ENCODE data around the gene TPSB2. TPM values are rescaled to one million over a fixed set of nuclear protein-coding genes. Genes with fewer than 3 reads are reported as not detected.

Gene TPSB2
- total RNA-seq (2022; extraction: Qiagen RNA extraction; ENCODE audit: low read depth), result not detected in 5 replicates

GRCh38 chr16:1230084-1230470 lies at the start of gene TPSB2:
Gene TPSB2 (minus strand): TSS chr16:1230184. CDS start chr16:1229951, 233 bp downstream.

GRCh38 chr16:1255276-1256122 lies 25.5 kb upstream of the TPSB2 start, which contains the start of gene TPSD1:
Gene TPSD1 (plus strand): TSS chr16:1256069. CDS start chr16:1256281, 212 bp downstream.

GRCh38 chr16:1240436-1240835 lies 10.5 kb upstream of the TPSB2 start, which contains the start of gene TPSAB1:
Gene TPSAB1 (plus strand): TSS chr16:1240705. CDS start chr16:1240939, 234 bp downstream.

GRCh38 chr16:1225051-1225451 lies 4.9 kb downstream of the TPSB2 start, which contains the start of gene TPSG1:
Gene TPSG1 (minus strand): TSS chr16:1225268. CDS start chr16:1225252, 16 bp downstream.

Other genes starting within 250 kb of the TPSB2 start
- gene SOX8, start 248.4 kb downstream of the TPSB2 start, total RNA-seq (2022; extraction: Qiagen RNA extraction; ENCODE audit: low read depth), result 1.0 to 1.5 TPM (median 1.4 TPM) in 5 replicates
- gene SSTR5, start 157.4 kb downstream of the TPSB2 start, total RNA-seq (2022; extraction: Qiagen RNA extraction; ENCODE audit: low read depth), result 0.26 to 0.36 TPM (median 0.26 TPM) in 3 of 5 replicates, not detected in the others
- gene C1QTNF8, start 133.9 kb downstream of the TPSB2 start, total RNA-seq (2022; extraction: Qiagen RNA extraction; ENCODE audit: low read depth), result not detected in 5 replicates
- 8.6 to 12.1 TPM (median 11.3 TPM) in 5 replicates for gene CACNA1H, start 77.1 kb downstream of the TPSB2 start, total RNA-seq (2022; extraction: Qiagen RNA extraction; ENCODE audit: low read depth)
- 0.08 to 0.16 TPM in 2 of 5 replicates, not detected in the others for gene TPSG1, start 4.9 kb downstream of the TPSB2 start, total RNA-seq (2022; extraction: Qiagen RNA extraction; ENCODE audit: low read depth)
- gene TPSAB1, start 10.5 kb upstream of the TPSB2 start, total RNA-seq (2022; extraction: Qiagen RNA extraction; ENCODE audit: low read depth), result not detected in 5 replicates
- gene TPSD1, start 25.9 kb upstream of the TPSB2 start, total RNA-seq (2022; extraction: Qiagen RNA extraction; ENCODE audit: low read depth), result 0.03 TPM in 1 of 5 replicates, not detected in the others
- gene UBE2I, start 79.5 kb upstream of the TPSB2 start, total RNA-seq (2022; extraction: Qiagen RNA extraction; ENCODE audit: low read depth), result 161 to 196 TPM (median 171 TPM) in 5 replicates
- gene BAIAP3, start 103.5 kb upstream of the TPSB2 start, total RNA-seq (2022; extraction: Qiagen RNA extraction; ENCODE audit: low read depth), result 0.75 to 2.8 TPM (median 0.86 TPM) in 5 replicates
- gene TSR3, start 121.7 kb upstream of the TPSB2 start, total RNA-seq (2022; extraction: Qiagen RNA extraction; ENCODE audit: low read depth), result 50.7 to 94.3 TPM (median 89.3 TPM) in 5 replicates
- gene GNPTG, start 121.7 kb upstream of the TPSB2 start, total RNA-seq (2022; extraction: Qiagen RNA extraction; ENCODE audit: low read depth), result 24.2 to 38.2 TPM (median 34.7 TPM) in 5 replicates
- 27.5 to 45.1 TPM (median 44.8 TPM) in 5 replicates for gene UNKL, start 184.5 kb upstream of the TPSB2 start, total RNA-seq (2022; extraction: Qiagen RNA extraction; ENCODE audit: low read depth)
- 29.6 to 38.5 TPM (median 37.1 TPM) in 5 replicates for gene UQCC4, start 190.6 kb upstream of the TPSB2 start, total RNA-seq (2022; extraction: Qiagen RNA extraction; ENCODE audit: low read depth)
- gene PERCC1, start 200.9 kb upstream of the TPSB2 start, total RNA-seq (2022; extraction: Qiagen RNA extraction; ENCODE audit: low read depth), result not detected in 5 replicates
- 0.14 to 0.89 TPM (median 0.44 TPM) in 5 replicates for gene CCDC154, start 214.4 kb upstream of the TPSB2 start, total RNA-seq (2022; extraction: Qiagen RNA extraction; ENCODE audit: low read depth)
- gene CLCN7, start 244.8 kb upstream of the TPSB2 start, total RNA-seq (2022; extraction: Qiagen RNA extraction; ENCODE audit: low read depth), result 66.8 to 86.1 TPM (median 76.1 TPM) in 5 replicates